ENCODE measurements around the gene XYLT1.

XYLT1 gene

DNA sequence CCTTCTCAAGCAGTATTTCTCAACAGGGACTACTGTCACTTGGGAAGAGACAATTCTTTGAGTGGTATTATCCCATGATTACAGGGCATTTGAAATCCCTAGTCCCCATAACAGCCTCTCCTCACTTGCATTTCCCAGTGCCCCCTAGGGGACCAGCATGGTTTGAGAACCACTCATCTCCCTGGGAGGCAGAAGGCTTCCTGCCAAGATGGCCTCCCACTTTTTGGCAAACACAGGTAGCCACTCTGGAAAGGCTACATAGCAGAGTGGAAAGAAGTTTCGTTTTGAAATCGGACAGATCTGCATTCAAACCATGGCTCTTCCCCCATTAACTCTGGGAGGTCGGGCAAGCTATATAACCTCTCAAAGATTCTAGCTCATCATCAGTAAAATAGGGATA, 256.8 kb downstream of the XYLT1 start:
- DNase-seq: no peak

DNA sequence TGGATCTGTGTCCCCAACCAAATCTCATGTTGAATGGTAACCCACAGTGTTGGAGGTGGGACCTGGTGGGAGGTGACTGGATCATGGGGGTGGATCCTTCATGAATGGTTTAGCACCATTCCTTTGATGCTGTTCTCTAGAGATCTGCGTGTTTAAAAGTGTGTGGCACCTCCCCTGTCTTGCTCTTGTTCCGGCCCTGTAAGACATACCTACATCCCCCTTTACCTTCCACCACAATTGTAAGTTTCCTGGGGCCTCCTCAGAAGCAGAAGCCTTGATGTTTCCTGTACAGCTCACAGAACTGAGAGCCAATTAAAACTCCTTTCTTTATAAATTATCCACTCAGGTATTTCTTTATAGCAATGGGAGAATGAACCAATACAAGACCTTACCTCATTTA, 257.7 kb downstream of the XYLT1 start:
- DNase-seq: no peak

DNA sequence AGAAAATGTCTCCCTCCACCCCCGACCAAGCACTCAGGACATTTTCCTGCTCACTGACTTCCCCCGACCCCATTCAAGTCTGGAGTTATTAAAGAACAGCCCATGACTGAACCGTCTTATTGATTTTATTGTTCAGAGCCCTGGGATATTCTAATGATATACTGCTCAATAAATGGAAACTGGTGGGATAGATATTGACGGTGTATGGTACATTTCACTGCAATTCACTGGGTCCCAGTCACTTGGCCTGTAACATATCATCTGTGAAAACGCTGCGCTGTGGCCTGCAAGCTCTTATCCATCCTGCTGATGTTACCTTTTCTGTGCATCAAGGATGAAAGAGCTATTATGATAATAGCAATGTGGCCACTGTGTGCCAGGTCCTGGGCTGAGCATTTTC, 258.2 kb downstream of the XYLT1 start:
- no peak for DNase-seq

DNA sequence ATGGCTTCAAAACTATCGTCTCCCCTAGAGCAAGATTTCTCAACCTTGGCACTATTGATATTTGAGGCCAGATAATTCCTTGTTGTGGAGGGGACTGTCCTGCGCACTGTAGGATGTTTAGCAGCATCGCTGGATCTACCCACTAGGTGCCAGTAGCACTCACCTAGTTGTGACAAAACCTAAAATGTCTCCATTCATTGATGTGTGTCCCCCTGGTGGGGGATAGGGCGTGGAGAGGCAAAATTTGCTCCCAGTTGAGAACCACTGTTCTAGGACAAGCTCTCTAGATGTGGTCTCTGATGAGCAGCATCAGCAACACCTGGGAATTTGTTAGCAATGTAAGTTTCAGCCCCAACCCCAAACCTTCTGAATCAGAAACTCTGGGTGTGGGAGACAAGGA, 259.0 kb downstream of the XYLT1 start:
- no peak for DNase-seq

DNA sequence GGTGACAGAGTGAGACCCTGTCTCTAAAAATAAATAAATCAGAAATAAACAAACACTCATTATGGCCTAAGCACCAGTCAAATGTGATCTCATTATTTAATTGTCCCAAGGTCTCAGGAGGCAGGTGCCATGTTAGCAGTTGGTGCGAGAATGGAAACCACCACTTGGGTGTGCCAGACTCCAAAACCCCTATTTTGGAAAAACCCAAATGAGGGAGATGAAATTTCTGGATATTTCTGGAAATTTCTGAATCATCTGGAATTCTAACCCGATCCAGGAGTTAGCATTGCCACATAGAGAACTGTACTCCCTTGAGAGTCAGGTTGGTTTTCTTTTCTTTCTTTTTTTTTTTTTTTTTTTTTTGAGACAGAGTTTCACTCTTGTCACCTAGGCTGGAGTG, 264.0 kb downstream of the XYLT1 start:
- DNase-seq: no peak

DNA sequence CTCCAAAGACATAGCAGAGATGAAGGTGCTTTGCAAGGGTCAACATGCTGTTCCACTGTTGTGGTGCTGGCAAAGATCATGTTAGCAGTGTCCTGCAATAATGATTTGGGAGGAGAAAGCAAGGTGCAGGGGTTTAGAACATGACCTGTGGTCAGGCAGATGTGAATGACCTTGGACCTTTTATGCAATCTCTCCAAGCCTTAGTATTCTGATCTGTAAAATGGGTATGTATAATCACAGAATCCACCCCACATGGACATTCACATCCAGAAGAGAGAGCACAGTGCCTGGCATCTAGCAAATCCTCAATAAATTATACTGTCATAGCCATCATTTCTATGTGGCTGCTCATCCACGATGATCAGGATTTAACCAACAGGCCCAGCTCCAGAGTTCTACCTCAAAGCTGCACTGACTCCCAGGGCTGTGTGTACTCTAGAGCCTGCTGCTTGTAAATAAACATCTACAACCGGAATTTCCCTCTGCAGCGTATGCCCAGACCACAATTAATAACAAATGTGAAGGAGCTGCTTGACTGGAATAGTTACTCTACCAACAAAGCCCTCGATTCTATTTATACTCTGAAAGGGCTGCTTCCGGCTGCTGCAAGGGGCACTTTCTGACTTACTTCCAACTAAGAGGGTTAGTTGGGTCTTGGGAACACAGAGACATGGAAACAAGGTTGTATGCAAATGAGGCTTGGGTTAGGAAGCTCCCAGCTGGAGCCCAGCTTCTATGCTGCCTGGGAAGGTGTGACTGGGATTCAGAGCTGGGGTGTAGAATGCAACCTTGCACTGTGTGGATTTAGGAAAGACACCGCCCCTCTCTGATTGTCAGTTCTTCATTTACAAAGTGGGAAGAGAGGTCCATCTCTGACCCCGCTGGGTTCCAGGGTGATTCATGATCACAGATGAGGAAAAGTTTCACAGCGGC, 265.2 kb downstream of the XYLT1 start:
- DNase-seq: no peak

DNA sequence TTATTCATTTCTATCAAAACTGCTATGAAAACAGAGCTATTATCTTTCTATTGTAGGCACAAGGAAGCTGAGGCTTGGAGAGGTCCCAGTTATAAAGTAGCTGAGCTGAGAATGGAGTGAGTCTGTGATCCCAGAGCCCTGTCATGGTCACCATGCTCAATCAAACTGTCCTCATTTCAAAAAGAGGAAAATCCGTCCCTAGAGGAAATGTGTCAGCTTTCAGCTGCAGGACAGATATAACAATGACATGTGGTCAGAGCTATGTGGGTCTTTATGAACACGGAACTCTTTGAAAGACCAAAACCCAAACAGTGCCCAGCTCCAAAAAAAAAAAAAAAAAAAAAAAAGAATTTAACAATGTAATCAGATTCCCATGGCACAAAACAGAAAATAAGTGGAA, 266.1 kb downstream of the XYLT1 start:
- DNase-seq: no peak

DNA sequence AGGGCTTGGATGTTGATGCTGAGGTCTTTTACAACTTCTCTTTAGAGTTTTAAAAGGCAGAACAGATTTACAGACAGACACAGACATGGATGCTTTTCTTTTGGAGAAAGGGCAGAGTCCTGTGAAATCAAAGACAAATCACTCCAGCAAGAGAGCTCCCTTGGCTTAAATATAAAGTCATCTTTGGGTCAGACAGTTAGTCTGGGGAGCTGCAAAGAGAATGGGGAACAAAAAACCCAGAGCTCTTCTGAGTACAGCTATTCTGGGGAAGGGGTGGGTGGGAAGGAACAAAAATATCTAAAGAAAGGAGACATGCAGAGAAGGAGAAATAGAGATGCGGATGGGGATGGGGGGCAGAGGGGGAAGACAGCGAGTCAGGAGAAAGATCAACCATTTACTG, 266.6 kb downstream of the XYLT1 start:
- no peak for DNase-seq

DNA sequence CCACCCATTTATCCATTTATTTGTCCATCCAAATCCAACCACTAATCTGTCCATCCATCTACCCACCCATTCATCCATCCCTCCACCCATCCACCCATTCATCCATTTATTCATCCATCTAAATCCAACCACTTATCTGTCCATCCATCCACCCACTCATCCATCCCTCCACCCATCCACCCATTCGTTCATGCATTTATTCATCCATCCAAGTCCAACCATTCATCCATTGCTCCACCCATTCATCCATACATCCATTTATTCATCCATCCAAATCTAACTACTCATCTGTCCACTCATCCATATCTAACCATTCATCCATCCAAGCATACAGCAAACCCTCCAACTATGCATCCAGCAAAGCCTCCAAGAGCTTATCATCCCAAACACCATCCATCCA, 267.3 kb downstream of the XYLT1 start:
- no peak for DNase-seq

DNA sequence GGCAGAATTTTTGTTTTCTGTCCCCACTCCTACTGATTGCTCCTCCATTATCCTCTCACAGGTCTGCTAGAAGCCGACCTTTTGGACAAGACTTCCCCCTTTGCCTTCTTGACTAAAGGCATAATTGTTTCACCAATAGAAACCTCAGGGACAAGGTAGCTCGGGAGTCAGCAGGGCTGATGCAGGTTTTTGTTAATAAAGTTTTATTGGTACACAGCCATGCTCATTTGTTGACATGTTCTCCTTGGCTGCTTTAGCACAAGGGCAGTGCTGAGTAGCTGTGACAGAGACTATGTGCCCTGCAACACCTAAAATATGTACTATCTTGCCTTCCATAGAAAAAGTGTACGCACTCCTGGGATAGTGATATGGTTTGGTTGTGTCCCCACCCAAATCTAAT, 271.6 kb downstream of the XYLT1 start:
- DNase-seq: no peak

DNA sequence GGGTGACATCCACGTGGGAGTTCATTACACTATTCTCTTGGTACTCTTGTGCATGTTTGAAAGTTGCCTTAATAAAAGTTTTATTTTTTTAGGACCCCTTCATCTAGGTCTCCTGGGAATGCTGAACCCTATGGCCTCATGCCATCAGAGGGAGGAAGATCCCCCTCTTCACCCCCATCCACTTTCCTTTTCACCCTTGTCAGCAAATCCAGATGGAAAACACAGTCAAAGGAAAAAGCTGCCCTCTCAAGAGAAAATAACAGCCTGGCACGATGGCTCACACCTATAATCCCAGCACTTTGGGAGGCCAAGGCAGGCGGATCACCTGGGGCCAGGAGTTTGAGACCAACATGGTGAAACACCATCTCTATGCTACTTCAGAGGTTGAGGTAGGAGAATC, 274.2 kb downstream of the XYLT1 start:
- DNase-seq: no peak

DNA sequence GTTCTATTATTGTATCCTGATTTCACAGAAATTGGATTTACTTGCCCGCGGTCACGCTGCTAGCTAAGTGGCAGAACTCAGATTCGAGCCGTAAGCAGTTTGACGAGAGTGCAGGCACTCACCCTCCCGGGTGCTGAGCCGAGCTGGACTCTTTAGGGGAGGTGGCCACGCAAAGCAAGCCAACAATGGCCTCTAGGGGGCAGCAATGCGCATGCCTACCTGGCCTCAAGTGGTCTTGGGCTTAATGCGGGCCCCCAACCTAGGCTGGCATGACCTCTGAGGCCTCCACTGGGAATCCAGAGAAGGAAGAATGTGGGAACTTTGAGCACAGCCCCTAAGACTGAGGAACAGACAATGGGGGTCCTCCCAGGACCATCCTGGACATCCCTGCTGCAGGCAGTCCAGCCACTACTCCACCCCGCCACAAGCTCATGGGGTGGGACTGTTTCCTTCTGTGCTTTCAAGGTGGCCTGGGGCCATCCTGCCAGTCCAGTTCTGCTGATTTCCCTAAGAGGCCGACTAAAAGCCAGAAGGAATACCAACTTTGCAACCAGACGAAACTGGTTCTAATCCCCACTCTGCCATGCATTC, 276.5 kb downstream of the XYLT1 start:
- no peak for DNase-seq

DNA sequence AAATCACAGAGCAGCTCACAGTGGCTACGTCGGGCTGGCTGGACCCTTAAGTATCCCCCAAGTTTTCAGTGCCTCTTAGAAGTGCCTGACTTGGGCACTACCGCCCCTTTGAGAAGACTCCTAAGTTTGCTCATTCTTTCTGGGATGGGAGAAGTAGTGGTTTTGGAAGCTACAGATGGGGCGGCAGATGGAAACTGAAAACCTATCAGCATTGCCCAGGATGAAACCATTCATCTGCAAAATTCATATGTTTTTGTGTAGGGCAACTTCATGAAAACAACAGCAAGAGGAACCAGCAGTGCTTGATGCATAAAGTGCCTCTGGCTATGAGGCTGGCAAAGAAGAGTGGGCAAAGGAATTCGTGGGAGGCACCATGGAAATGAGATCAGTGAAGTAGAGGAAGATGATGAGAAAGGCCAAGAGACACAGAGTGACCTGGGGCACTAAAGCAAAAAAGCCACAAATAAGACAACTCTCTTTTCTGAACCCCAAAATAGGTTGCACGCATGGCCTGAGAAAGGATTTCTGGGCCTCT, 277.1 kb downstream of the XYLT1 start:
- no peak for DNase-seq

DNA sequence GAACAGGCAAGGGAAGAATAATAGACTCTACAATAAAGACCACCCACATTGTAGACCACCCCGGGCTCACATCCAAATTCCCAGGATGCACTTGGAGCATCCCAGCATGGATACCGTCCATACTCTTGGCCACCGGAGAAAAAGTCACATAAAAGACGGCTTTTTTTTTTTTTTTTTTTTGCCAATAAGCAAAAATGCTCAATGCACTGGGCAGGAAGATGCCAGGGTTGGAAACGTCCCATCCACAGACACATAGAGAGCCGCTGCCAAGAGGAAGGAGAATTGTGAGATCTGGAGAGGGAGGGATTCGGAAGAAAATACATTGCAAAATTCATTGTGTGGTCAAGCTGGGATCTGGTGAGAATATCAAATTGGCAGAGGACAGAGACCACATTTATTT, 286.7 kb downstream of the XYLT1 start:
- no peak for DNase-seq

DNA sequence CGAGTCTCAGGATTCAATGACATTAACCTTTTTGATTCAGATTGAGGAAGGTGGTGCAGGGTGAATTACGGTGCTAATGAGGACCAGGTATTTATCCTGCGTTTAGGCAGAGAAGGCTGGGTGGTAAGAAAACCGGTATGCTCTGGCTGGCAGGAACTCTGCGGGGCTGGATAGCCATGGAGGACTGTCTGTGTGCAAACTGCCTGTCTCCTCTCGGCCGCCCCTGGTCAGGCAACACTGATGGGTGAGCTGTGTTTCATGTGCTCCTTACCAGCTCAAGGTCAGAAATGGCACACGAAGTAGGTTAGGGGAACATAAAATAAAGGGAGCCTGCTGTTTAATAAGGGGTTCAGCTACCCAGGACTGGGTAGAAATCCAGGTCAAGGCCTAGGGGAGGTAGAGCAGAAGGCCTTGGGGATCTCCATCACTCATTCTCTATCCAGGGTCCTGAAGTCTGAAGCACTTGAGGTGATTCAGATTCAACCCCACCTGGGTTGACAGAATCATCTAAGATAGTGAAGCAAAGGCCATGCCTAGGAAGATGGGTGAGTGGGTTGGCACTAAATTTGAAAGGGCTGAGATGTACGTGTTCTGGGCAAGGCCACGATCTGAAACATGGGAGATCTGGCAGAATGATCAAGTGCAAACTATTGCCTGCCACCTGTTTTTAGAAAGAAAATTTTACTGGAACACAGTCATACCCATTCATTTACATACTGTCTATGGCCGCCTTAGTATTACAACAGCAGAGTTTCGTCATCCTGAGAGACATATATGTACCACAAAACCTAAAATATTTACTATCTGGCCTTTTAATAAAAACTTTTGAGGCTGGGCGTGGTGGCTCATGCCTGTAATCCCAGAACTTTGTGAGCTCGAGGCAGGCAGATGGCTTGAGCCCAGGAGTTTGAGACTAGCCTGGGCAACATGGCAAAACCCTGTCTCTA, 292.5 kb downstream of the XYLT1 start:
- no peak for DNase-seq

DNA sequence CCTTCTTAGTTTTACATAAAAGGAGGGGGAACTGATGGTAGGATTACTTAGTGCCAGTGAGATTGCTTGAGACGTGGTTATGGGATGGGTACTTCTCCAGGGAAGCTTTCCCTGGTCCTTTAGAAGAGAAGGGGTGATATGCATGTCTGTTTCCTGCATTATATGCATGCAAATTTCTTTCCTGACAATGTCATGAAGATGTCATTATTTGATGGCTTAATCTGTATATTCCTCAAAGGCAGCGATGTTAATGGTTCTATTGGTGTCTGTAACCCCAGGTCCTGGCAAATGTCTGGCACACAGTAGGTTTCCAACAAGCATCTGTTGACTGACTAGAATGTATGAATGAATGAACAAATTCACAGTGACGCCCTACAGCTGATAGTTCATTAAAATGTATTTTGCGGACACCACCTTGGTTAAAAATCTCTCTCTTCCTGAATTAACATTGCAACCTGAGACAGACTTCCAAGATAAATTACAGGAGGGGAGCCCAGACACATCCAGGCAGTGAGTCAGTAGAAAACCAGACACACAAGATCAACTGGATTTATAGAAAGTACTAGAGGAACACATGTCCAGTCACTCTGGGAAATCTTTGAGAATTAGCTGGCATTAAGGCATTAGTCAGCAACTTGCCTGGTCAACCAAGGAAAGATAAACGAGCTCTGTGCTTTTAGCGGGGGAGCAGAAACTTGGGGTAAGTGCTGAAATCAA, 293.4 kb downstream of the XYLT1 start:
- DNase-seq: no peak

DNA sequence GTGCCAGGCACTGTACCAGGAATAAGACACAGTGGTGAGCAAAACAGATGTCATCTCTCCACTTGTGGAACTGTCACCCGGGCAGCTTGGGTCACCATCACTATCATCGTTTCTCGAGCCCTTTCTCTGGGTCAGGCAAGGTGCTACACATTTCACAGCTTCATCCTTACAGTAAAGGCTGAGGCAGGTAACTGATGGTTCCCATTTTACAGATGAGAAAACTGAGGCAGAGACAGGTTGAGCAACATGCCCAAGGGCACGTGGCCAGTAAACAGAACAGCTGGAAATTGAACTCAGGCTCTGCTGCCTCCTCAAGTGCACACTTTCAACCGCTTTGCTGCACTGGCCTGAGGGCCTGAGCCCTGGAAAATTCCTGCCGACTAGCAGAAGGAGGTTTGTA, 294.6 kb downstream of the XYLT1 start:
- DNase-seq: no peak

DNA sequence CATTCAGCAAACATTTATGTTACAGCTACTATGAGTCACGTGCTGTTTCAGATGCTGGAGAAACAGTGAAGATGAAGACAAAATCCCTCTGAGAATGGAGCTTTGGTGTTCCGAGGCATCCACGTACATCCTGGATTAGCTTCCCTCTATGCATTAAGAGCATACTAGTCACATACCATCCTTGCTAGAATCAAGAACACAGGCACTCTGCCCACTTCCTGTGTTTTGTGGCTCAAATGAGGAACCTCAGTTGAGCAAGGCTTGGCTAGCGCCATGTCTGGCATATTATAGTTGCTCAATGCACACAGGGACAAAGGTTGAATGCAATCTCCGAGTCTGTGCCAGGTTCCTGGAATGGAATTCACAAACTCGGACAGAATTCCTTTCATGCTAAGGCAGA, 297.5 kb downstream of the XYLT1 start:
- no peak for DNase-seq

DNA sequence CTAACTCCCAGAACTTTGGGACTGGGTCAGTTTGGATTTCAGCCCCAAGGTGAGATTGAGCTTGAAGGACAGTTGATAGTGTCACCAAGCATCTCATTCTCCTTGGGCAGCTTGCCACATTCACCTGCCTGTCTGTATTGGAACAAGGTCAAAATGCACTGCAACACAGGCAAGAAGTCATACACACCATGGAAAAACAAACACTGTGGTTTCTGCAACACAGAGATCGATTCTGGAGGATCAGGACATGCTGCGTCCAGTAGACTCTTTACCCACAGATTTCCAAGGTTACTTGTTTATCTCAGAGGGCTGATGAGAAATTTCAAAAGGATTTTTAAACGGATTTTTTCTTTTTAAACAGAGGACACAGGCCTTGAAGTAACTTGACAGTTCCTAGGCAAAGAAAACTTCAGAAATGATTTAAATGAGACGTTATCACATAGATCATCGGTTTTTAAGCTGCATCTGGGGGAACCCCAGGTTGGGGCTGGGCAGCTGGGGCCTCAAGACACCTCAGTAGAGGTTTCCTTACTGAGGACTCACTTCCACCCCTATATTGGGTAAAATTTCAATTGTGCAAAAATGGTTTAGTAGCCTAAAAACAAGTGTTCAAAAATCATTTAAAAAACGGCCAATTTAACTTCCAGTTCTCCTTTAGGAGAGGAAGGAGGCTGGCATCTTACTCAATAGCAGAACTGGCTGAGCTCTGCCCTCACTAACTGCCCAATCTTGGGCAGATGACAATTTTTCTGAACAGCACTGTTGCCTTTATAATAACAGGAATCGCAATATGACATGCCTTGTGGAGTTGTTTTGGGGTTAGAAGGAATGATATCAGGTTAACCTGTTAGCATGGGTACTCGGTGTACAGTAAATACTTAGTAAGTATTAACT, 299.3 kb downstream of the XYLT1 start:
- DNase-seq: no peak

DNA sequence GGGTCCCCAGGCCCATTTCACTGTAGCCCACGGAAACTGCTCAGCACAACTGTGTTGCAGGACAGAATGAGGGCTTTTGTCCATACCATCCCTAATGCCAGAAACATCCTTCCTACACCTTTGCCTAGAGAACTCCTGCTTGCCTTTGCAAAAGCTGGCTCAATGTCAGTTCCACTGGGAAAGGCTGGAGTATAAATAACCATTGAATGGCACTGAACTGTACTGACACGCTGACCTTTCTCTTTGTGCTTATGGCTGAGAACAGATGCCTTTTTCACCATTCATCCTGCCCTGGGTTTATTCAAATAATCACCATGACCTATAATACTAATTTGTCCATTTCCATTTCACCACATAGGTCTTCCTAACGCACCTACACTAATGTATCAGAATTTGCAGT, 300.3 kb downstream of the XYLT1 start:
- no peak for DNase-seq

DNA sequence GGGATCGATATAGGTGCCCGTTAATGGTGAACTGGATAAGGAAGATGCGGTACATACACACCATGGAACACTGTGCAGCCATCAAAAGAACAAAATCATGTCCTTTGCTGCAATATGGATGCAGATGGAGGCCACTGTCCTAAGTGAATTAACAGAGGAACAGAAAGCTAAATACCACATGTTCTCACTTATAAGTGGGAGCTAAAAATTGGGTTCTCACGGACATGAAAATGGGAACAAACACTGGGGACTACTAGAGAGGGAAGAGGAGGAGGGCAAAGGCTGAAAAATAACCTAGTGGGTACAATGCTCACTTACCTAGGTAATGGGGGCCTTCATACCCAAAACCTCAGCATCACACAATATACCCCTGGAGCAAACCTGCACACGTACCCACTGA, 302.6 kb downstream of the XYLT1 start:
- no peak for DNase-seq

DNA sequence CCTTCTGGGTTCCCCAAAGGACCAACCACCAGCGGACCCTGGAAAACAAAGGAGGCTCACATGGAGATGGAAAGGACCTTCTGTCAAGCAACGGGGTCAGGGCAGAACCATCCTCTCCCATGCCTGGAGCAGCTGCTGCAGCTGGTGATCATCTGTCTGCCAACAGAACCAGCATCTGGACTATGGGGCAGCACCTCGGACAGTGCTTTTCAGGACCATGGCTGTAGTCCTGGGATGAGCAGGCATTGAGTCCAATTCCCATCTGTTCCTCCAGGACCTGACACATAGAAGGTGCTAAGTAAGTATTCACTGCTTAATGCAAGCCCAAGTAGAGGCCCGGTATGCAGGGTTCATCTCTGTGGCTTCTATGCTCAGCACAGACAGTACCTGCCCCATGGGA, 304.7 kb downstream of the XYLT1 start:
- DNase-seq: no peak
